ENCODE measurements around the gene TEKT2. TPM values are rescaled to one million over a fixed set of nuclear protein-coding genes. Genes with fewer than 3 reads are reported as not detected.

Gene TEKT2
- total RNA-seq, 1 donor from 2014 or later, result 3.2 TPM

DNA sequence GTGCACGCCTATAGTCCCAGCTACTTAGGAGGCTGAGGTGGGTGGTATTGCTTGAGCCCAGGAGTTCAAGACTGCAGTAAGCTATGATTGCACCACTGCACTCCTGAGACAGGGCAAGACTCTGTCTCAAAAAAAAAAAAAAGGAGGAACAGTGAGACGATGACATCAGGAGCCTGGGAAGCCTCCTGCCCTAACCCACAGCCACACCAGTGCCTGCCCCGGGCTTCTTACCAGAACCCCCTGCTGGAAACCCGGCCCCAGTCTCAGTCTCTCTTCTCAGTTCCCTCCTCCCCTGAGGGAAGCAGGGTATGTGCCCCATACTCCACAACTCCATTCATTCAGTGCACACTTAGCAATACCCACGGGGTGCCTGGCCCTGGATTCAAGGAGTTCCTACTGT is 32.0 kb downstream of the TEKT2 start:
- no peaks in the 10 kb centered on the region for H3K9me3 Mint-ChIP-seq
- H3K36me3 Mint-ChIP-seq, result no peaks in the 10 kb centered on the region
- peaks cover 10% of the 10 kb centered on the region for H3K4me1 Mint-ChIP-seq
- DNase-seq (ENCODE audit: low spot score in 2 of 2, unreplicated experiment in 2 of 2), result no peak
- no peak overlapping the region for H3K4me3 Mint-ChIP-seq
- no peak for TF ChIP-seq CTCF (IDR thresholded peaks at IDR 0.05; ENCODE audit: unreplicated experiment)
- H3K27me3 Mint-ChIP-seq (ENCODE audit: low read depth), result no peaks in the 10 kb centered on the region
- H3K27ac Mint-ChIP-seq, result no peak overlapping the region

DNA sequence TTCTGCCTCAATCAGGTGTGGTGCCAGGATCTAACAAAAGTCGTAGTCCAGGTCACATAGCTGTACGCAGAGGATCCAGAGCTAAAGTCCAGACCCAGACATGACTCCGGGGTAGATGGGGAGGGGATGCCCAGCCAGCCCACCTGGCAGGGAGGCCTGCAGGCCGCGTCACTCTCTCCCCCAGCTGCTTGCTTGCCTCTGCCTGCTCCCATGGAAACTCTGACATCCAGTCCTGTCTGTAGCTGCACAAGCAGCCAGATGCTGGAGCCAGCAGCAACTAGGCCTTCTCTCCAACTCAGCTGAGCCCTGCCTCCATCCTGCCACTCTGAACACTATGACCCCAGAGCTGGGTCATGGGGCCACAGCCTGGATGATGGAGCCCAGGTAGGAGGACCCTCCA is 33.0 kb downstream of the TEKT2 start:
- Mint-ChIP-seq H3K4me3 (no peak overlapping the region), H3K27ac (peak overlapping the region; percentile 49)
- TF ChIP-seq CTCF (IDR thresholded peaks at IDR 0.05; ENCODE audit: unreplicated experiment), result no peak

GRCh38 chr1:36118447-36119204 is 34.7 kb downstream of the TEKT2 start:
- H3K27me3 Mint-ChIP-seq (ENCODE audit: low read depth), result peaks cover 15% of the 10 kb centered on the region
- peaks cover 21% of the 10 kb centered on the region for H3K4me1 Mint-ChIP-seq
- peak overlapping the region; percentile 21 for H3K27ac Mint-ChIP-seq
- TF ChIP-seq CTCF (IDR thresholded peaks at IDR 0.05; ENCODE audit: unreplicated experiment), result no peak
- no peak overlapping the region for H3K4me3 Mint-ChIP-seq
- DNase-seq (ENCODE audit: low spot score in 2 of 2, unreplicated experiment in 2 of 2), result no peak
- H3K9me3 Mint-ChIP-seq, result no peaks in the 10 kb centered on the region
- H3K36me3 Mint-ChIP-seq, result no peaks in the 10 kb centered on the region

More for the DNA sequence above, 33.0 kb downstream of the TEKT2 start:
- Mint-ChIP-seq H3K9me3 (no peaks in the 10 kb centered on the region), H3K4me1 (peaks cover 10% of the 10 kb centered on the region), H3K27me3 (ENCODE audit: low read depth) (no peaks in the 10 kb centered on the region), H3K36me3 (no peaks in the 10 kb centered on the region)
- DNase-seq (ENCODE audit: low spot score in 2 of 2, unreplicated experiment in 2 of 2), result no peak

- H3K4me3 Mint-ChIP-seq, result no peak overlapping the region
- peak overlapping the region; percentile 71 for H3K27ac Mint-ChIP-seq
- no peaks in the 10 kb centered on the region for H3K36me3 Mint-ChIP-seq
- DNase-seq (ENCODE audit: low spot score in 2 of 2, unreplicated experiment in 2 of 2), result no peak
- H3K4me1 Mint-ChIP-seq, result peaks cover 24% of the 10 kb centered on the region
- H3K9me3 Mint-ChIP-seq, result no peaks in the 10 kb centered on the region
- TF ChIP-seq CTCF (IDR thresholded peaks at IDR 0.05; ENCODE audit: unreplicated experiment), result no peak
- peaks cover 23% of the 10 kb centered on the region for H3K27me3 Mint-ChIP-seq (ENCODE audit: low read depth)
Observed at GRCh38 chr1:36119456-36119855, 35.6 kb downstream of the TEKT2 start.

DNA sequence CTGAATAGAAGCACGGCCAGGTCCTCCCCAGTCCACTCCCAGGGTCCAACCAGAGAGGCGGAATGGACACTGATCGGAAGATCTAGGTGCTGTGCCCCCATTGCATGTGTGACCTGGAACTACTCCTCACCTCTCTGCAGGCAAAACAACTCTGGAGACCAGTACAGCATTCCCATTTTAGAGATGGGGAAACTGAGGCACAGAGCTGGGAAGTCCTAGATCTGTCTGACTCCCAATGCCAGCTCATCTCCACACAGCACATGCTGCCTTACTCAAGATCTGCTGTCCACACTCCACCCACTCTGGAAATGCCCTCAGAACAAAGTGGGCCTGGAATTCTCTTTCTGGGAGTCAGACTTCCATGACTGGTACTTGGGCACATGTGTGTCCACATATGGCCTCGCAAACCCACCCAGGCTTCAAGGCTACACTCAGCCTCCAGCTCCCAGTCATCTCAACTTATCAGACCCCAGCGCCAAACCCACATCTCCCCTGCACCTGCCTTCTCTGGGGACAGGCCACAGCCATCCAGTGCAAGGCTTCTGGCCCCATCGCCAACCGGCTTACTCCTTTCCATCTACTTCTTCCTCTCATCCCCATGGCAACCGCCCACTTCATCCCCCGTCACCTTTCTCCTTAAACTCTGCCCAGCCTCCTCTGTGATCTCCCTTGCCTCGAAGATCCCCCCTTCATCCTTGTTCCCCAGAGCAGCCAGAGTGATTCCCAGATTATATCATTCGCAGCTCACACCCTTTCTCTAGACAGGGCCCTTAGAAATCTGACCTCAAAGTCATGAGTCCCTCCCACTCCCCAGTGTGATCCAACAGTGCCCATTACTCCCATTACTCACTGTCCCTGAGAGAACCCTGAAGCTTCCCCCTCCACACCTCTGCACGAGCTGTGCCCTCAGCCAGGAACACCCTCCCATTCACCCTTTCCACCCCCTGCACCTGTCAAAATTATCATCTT is 38.5 kb downstream of the TEKT2 start:
- Mint-ChIP-seq H3K36me3 (no peaks in the 10 kb centered on the region), H3K4me3 (no peak overlapping the region), H3K4me1 (peaks cover 37% of the 10 kb centered on the region), H3K27ac (no peak overlapping the region), H3K27me3 (ENCODE audit: low read depth) (peaks cover 40% of the 10 kb centered on the region), H3K9me3 (no peaks in the 10 kb centered on the region)
- no peak for DNase-seq (ENCODE audit: low spot score in 2 of 2, unreplicated experiment in 2 of 2)
- no peak for TF ChIP-seq CTCF (IDR thresholded peaks at IDR 0.05; ENCODE audit: unreplicated experiment)
